Fibroblast of lung (primary cell): ENCODE measurements around the gene OR2H2. TPM values are rescaled to one million over a fixed set of nuclear protein-coding genes. Genes with fewer than 3 reads are reported as not detected.

Experiments
- DNase-seq, 2 donors: peaks; one replicate each; pipeline versions ENCODE4 v3.0.0 to v3.0.0-alpha.2; 2010; ENCODE audit warnings: low read depth in 2 of 2
- H2AFZ ChIP-seq: 2 replicates; pipeline ENCODE4 v1.5.1; 2012; ENCODE audit warnings: low read length, control low read depth, inconsistent platforms
- H3K27ac ChIP-seq: 2 replicates; pipeline ENCODE4 v1.5.1; 2011; ENCODE audit warnings: low read length, control low read depth; ENCODE audit not compliant: insufficient read depth
- H3K27me3 ChIP-seq: 2 replicates; pipeline ENCODE4 v1.5.1; 2011; ENCODE audit warnings: mild to moderate bottlenecking, low read length; ENCODE audit not compliant: control insufficient read depth, insufficient read depth
- H3K36me3 ChIP-seq: 2 replicates; pipeline ENCODE4 v1.5.1; 2011; ENCODE audit warnings: low read length; ENCODE audit not compliant: control insufficient read depth, insufficient read depth
- H3K4me1 ChIP-seq: 2 replicates; pipeline ENCODE4 v1.5.1; 2011; ENCODE audit warnings: low read length; ENCODE audit not compliant: control insufficient read depth, insufficient read depth; ENCODE audit errors: extremely low read depth
- H3K4me2 ChIP-seq: 2 replicates; pipeline ENCODE4 v1.5.1; 2011; ENCODE audit warnings: low read length, control low read depth; ENCODE audit not compliant: insufficient read depth; ENCODE audit errors: extremely low read depth
- H3K4me3 ChIP-seq, 4 experiments: fragments of 200-600 bp in 1 of 4; sonication (generic) in 1 of 4; replicated peaks in 1 of 4; 2 replicates each; pipeline ENCODE4 v1.5.1; 2011 to 2016; ENCODE audit warnings: low read length in 4 of 4, low read depth in 3 of 4, mild to moderate bottlenecking in 3 of 4, control low read depth in 2 of 4, inconsistent platforms in 1 of 4, mixed read lengths in 1 of 4; ENCODE audit not compliant: insufficient read depth in 1 of 4; ENCODE audit errors: control extremely low read depth in 1 of 4
- H3K79me2 ChIP-seq: 2 replicates; pipeline ENCODE4 v1.5.1; 2012; ENCODE audit warnings: mild to moderate bottlenecking, low read length, inconsistent platforms; ENCODE audit not compliant: control insufficient read depth, insufficient read depth
- H3K9ac ChIP-seq: 2 replicates; pipeline ENCODE4 v1.5.1; 2011; ENCODE audit warnings: mild to moderate bottlenecking, low read length, control low read depth; ENCODE audit not compliant: insufficient read depth
- H3K9me3 ChIP-seq: 2 replicates; pipeline ENCODE4 v1.5.1; 2012; ENCODE audit warnings: low read depth, low read length; ENCODE audit not compliant: control insufficient read depth, insufficient read depth
- H4K20me1 ChIP-seq: 2 replicates; pipeline ENCODE4 v1.5.1; 2011; ENCODE audit warnings: low read length; ENCODE audit not compliant: control insufficient read depth, insufficient read depth; ENCODE audit errors: extremely low read depth
- CTCF ChIP-seq, 2 donors: IDR thresholded peaks in 1 of 2; conservative IDR thresholded peaks in 1 of 2; 1 replicate in 1 of 2; 2 replicates in 1 of 2; pipeline ENCODE4 v1.5.1; 2011 to 2012; ENCODE audit warnings: low read length in 2 of 2, control low read depth in 1 of 2, inconsistent platforms in 1 of 2, low read depth in 1 of 2, mild to moderate bottlenecking in 1 of 2
- EZH2 ChIP-seq: IDR thresholded peaks from 2 replicates; pipeline ENCODE4 v1.5.1; 2012; ENCODE audit warnings: low read length, control low read depth, mild to moderate bottlenecking; ENCODE audit errors: missing control alignments
- polyA plus RNA-seq, 2 donors: library from polyadenylated mRNA; depleted of rRNA in 1 of 2; stranded (reverse) in 1 of 2; unstranded in 1 of 2; fragments of >200 nt; gene quantifications; 2 replicates each; pipeline ENCODE4 v1.2.1, GENCODE V29; 2011 to 2012; ENCODE audit warnings: missing spikeins in 1 of 2
- total RNA-seq: library from RNA; depleted of rRNA; stranded (reverse); fragments of >200 nt; gene quantifications from 2 replicates; pipeline ENCODE4 v1.2.1, GENCODE V29; 2014

The OR2H2 gene
- total and polyA plus RNA-seq, 2 donors (not counting 1 experiment from before 2014, with no cell fraction given): not detected

GRCh38 chr6:29629571-29629970, 44.6 kb downstream of the OR2H2 start:
- no peaks in the 10 kb centered on the region for H3K9me3 ChIP-seq

GRCh38 chr6:29630315-29630714, 45.4 kb downstream of the OR2H2 start:
- Histone ChIP-seq H2AFZ (no peak overlapping the region), H3K4me3 (no peak overlapping the region), H3K4me1 (peaks cover 10% of the 10 kb centered on the region), H3K27ac (no peak overlapping the region), H3K9ac (no peak overlapping the region), H3K9me3 (no peaks in the 10 kb centered on the region), H3K36me3 (no peaks in the 10 kb centered on the region), H3K79me2 (no peaks in the 10 kb centered on the region), H3K4me2 (no peak overlapping the region), H4K20me1 (no peaks in the 10 kb centered on the region), H3K27me3 (no peaks in the 10 kb centered on the region)
- DNase-seq: no peak
- no peak for TF ChIP-seq EZH2
- no peak for TF ChIP-seq CTCF (conservative IDR thresholded peaks at IDR 0.05 in 1 of 2, IDR thresholded peaks at IDR 0.05 in 1 of 2; ENCODE audit: low read depth in 1 of 2, low read length in 2 of 2)

More at GRCh38 chr6:29629571-29629970, 44.6 kb downstream of the OR2H2 start:
- no peak overlapping the region for H3K4me3 ChIP-seq
- H2AFZ ChIP-seq: no peak overlapping the region
- H3K9ac ChIP-seq: no peak overlapping the region
- no peaks in the 10 kb centered on the region for H4K20me1 ChIP-seq
- DNase-seq: no peak
- TF ChIP-seq EZH2: no peak
- H3K4me2 ChIP-seq: no peak overlapping the region
- H3K79me2 ChIP-seq: no peaks in the 10 kb centered on the region
- H3K36me3 ChIP-seq: no peaks in the 10 kb centered on the region
- no peak overlapping the region for H3K27ac ChIP-seq
- no peaks in the 10 kb centered on the region for H3K27me3 ChIP-seq
- H3K4me1 ChIP-seq: peaks cover 10% of the 10 kb centered on the region

- Histone ChIP-seq H3K4me2 (peak overlapping the region; percentile 89), H3K9ac (no peak overlapping the region), H3K79me2 (no peaks in the 10 kb centered on the region), H3K4me1 (peaks cover 10% of the 10 kb centered on the region), H3K36me3 (no peaks in the 10 kb centered on the region), H3K4me3 (peak overlapping the region in 2 of 4 experiments; percentile 69 to 71), H3K9me3 (no peaks in the 10 kb centered on the region), H4K20me1 (no peaks in the 10 kb centered on the region), H3K27ac (no peak overlapping the region), H3K27me3 (no peaks in the 10 kb centered on the region), H2AFZ (no peak overlapping the region)
- TF ChIP-seq EZH2: no peak
- no peak for TF ChIP-seq CTCF (conservative IDR thresholded peaks at IDR 0.05 in 1 of 2, IDR thresholded peaks at IDR 0.05 in 1 of 2; ENCODE audit: low read depth in 1 of 2, low read length in 2 of 2)
- peak; percentile 14 to 41 for DNase-seq
Observed at GRCh38 chr6:29631209-29631810, 46.4 kb downstream of the OR2H2 start.
